GM18505 (cell line): ENCODE data around the gene CTSW.

Source experiments
- ATAC-seq: cut with Tn5 transposase; IDR thresholded peaks from one replicate; pipeline ENCODE4 v1.9.1; 2021; ENCODE audit not compliant: unreplicated experiment
- POLR2A ChIP-seq: IDR thresholded peaks from 4 replicates; pipeline ENCODE4 v1.6.1; 2011; ENCODE audit warnings: borderline replicate concordance; ENCODE audit not compliant: insufficient read depth, insufficient read length; ENCODE audit errors: extremely low read depth

CTSW gene

GRCh38 chr11:65919141-65919572 is 39.5 kb downstream of the CTSW start, which contains the start of gene DRAP1:
DRAP1 (plus strand) TSS chr11:65919426; CDS start chr11:65919502, 76 bp downstream.
- no peak for TF ChIP-seq POLR2A
- ATAC-seq, result peak; percentile 75

GRCh38 chr11:65919573-65920371 is 40.1 kb downstream of the CTSW start:
- peak; percentile 36 for ATAC-seq

DNA sequence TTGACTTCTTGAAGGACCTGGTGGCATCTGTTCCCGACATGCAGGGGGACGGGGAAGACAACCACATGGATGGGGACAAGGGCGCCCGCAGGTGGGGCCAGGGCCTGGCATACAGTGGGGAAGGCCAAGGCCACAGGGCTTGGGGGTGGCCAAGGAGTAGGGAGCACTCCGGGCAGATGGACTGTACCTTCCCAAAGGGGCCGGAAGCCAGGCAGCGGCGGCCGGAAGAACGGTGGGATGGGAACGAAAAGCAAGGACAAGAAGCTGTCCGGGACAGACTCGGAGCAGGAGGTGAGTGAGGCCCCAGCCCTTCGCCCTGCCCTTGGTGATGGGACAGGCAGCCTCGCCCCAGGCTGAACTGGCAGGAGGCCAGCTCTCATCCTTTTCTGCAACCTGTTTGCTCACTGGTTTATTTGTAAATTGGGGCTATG is 40.8 kb downstream of the CTSW start:
- no peak for ATAC-seq
- no peak for TF ChIP-seq POLR2A

More at GRCh38 chr11:65919573-65920371, 40.1 kb downstream of the CTSW start:
- TF ChIP-seq POLR2A, result no peak

- ATAC-seq, result no peak
- no peak for TF ChIP-seq POLR2A
Observed at GRCh38 chr11:65921033-65921555, 41.5 kb downstream of the CTSW start.

GRCh38 chr11:65921876-65922275 is 42.2 kb downstream of the CTSW start:
- TF ChIP-seq POLR2A, result no peak
- no peak for ATAC-seq

DNA sequence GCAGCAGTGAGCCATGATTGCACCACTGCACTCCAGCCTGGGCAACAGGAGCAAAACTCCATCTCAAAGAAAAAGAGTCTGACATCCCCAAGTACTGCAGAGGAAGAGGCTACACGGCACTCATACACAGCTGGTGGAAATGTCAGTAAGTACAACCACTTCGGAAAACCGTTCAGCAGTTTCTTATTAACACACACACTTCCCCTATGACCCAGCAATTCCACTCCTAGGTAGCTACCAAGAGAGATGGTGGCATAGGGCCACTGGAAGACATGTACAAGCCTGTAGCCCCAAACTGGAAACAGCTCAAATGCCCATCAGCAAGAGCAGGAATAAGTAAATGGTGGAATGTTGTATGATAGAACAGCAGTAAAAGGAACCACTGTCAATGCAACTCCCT is 42.9 kb downstream of the CTSW start:
- TF ChIP-seq POLR2A, result no peak
- no peak for ATAC-seq

- ATAC-seq, result no peak
- no peak for TF ChIP-seq POLR2A
Observed at GRCh38 chr11:65925397-65925796, 45.8 kb downstream of the CTSW start.

GRCh38 chr11:65927904-65928397 is 48.3 kb downstream of the CTSW start:
- ATAC-seq, result peak; percentile 51

GRCh38 chr11:65928667-65929066 is 49.0 kb downstream of the CTSW start:
- no peak for TF ChIP-seq POLR2A
- no peak for ATAC-seq

More at GRCh38 chr11:65927904-65928397, 48.3 kb downstream of the CTSW start:
- peak; percentile 65 for TF ChIP-seq POLR2A

DNA sequence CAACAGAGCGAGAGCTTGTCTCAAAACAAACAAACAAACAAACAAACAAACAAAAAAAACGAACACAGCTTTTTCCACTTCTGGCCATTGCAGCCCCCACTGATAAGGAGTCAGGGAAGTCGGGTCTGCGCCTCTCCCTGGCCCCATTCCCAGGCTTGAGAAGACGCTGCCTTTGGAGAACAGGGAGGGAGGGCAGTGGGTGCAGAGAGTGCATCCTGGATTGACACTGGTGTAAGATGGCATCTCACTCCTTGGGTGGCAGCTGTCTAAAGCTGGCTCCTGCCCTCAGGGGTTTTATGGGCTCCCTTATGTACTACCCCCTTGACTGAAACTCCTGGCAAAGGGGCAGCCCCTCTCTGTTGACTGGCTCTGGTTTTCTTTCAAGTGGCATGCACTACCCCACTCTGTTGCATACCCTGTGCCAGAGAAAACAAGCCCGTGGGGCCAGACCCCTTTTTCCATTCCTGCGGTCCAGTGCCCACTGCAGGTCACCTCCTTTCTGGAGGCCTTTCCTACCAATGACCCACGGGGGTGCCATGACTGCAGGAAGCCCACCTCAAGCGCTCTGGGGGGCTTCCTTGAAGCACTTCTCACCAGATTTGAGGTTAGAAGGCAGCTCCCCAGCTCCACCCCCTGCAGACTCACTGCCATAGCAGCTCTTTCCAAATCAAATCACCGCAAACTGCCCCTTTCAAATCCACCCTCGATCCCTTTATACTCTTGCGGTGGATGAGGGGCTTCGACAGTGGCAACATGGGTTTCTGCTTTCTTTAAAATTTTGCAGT is 52.3 kb downstream of the CTSW start:
- ATAC-seq, result no peak
- no peak for TF ChIP-seq POLR2A

DNA sequence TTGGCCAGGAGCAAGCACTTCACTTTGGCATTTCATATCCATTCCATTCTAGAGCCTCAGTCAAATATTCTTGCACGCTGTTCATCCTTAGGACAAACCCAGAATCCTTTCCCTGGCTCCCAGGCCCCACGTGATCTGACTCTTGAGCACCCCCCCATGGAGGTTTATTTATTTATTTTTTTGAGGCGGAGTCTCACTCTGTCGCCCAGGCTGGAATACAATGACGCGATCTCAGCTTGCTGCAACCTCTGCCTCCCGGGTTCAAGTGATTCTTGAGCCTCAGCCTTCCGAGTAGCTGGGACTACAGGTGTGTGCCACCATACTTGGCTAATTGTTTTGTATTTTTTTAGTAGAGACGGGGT is 52.9 kb downstream of the CTSW start:
- ATAC-seq, result no peak
- TF ChIP-seq POLR2A, result no peak
